Kidney (tissue), 14 donors: Measurements from ENCODE around the gene ALK. TPM values are rescaled to one million over a fixed set of nuclear protein-coding genes. Genes with fewer than 3 reads are reported as not detected.
"Not testable (repeated sequence)": the region's sequence is repeated elsewhere in the genome, so short reads cannot be mapped to it uniquely, and the experiment has no call there.

Source experiments
- DNase-seq, 5 donors: peaks; one replicate each; pipeline ENCODE4 v3.0.0-alpha.2; 2013 to 2020
- FAIRE-seq: peaks from 2 replicates; lab custom pipeline; 2012; peaks lifted over from hg19 to GRCh38; lab: Jason Lieb, UNC
- H3K27ac ChIP-seq, 2 donors: one replicate each; pipeline ENCODE4 v1.7.0; 2013; ENCODE audit warnings: low read depth in 2 of 2, low read length in 2 of 2, inconsistent platforms in 1 of 2
- H3K27me3 ChIP-seq: one replicate; pipeline ENCODE4 v1.7.1; 2013; ENCODE audit warnings: low read length, inconsistent platforms; ENCODE audit not compliant: control insufficient read depth, insufficient read depth
- H3K36me3 ChIP-seq, 3 donors: one replicate each; pipeline versions ENCODE4 v1.7.0 to v1.7.1; 2013; ENCODE audit warnings: low read length in 3 of 3, control low read depth in 1 of 3, inconsistent platforms in 1 of 3; ENCODE audit not compliant: insufficient read depth in 3 of 3, control insufficient read depth in 2 of 3
- H3K4me1 ChIP-seq, 3 donors: one replicate each; pipeline versions ENCODE4 v1.7.0 to v1.7.1; 2013; ENCODE audit warnings: low read length in 3 of 3, inconsistent platforms in 1 of 3, low read depth in 1 of 3; ENCODE audit not compliant: control insufficient read depth in 2 of 3, insufficient read depth in 2 of 3
- H3K4me3 ChIP-seq, 3 donors: one replicate each; pipeline versions ENCODE4 v1.7.0 to v1.8.1; 2013; ENCODE audit warnings: low read length in 3 of 3, control low read depth in 1 of 3, inconsistent platforms in 1 of 3
- H3K9ac ChIP-seq, 3 donors: one replicate each; pipeline versions ENCODE4 v1.7.0 to v1.7.1; 2013; ENCODE audit warnings: low read length in 3 of 3, control low read depth in 1 of 3, inconsistent platforms in 1 of 3
- H3K9me3 ChIP-seq, 3 donors: one replicate each; pipeline versions ENCODE4 v1.7.0 to v1.7.1; 2013; ENCODE audit warnings: low read length in 3 of 3, control low read depth in 1 of 3, inconsistent platforms in 1 of 3; ENCODE audit not compliant: control insufficient read depth in 2 of 3, insufficient read depth in 1 of 3
- intact Hi-C: fragments of 100-400 bp; cut with DNase I; formaldehyde crosslinking; loops from one replicate; pipeline ENCODE4 v1.11.1; 2022
- polyA plus RNA-seq: library from polyadenylated mRNA; stranded (reverse); fragments of 350-450 nt; fragmentation: Illumina TruSeq; extraction: RNeasy Lipid Tissue Mini Kit (QIAGEN cat#74804); gene quantifications from one replicate; pipeline ENCODE4 v1.2.3, GENCODE V29; 2014; ENCODE audit warnings: low read depth, low replicate concordance; ENCODE audit not compliant: insufficient read depth
- total RNA-seq: library from RNA; stranded (reverse); fragmentation: NEBNext Ultra II Directional; extraction: Animal tissue kit (Norgen Biotek cat#: 25700); gene quantifications from one replicate; pipeline ENCODE4 v1.2.1, GENCODE V29; 2021
- TF ChIP-seq, protein P1 (sequence below): IDR thresholded peaks from 3 replicates; pipeline ENCODE4 v1.5.1; 2012; ENCODE audit warnings: mild to moderate bottlenecking, moderate library complexity, borderline replicate concordance; ENCODE audit not compliant: insufficient read depth; ENCODE audit errors: extremely low read depth
- donor health status: control.
- donor health status: control.
- donor health status: control.
- donor health status: control.
- donor health status: control.
- donor health status: DM: yes; HTN: yes; CAD: no.
- donor health status: Normal renal cell carcinoma (clear cell type).

Gene ALK
- total and polyA plus RNA-seq, 2 donors from 2014 or later, result 0.13 TPM; not detected in 1

DNA sequence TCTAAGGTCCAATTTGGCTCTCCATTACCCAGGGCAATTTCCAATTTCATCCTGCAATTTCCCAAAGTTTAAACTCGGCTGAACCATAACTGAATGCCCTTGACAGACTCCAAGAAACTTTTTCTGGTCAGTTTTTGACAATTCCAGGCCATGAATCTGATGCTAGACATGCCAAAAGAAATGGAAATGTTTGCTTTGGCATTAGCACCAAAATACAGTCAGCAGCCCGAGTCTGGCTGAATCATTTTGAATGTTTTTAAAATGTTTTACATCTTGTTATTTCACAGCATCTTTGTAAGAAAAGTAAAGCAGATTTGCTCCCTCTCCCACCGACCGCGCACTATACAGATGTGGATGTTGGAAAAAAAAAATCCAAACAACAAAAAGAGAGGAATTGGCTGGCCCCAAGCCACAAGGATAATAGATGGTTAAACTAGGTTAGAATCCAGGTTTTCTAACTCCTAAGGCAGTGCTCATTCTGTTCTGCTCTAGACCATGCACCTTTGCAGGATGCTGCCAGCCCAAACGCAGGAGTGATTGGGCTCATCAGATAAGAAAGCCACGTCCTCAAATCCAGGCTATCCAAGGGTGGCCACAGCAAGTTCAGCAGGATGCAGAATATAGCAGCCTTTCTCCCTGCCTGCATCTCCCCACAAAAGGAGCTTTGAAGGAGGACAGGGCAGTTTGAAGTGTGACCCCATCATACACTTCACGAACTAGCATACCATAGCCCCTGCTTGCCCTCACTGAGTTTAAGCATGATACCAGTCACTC, 167.5 kb downstream of the ALK start:
- no peaks in the 10 kb centered on the region for H3K36me3 ChIP-seq
- intact Hi-C loops, result no loop called here

DNA sequence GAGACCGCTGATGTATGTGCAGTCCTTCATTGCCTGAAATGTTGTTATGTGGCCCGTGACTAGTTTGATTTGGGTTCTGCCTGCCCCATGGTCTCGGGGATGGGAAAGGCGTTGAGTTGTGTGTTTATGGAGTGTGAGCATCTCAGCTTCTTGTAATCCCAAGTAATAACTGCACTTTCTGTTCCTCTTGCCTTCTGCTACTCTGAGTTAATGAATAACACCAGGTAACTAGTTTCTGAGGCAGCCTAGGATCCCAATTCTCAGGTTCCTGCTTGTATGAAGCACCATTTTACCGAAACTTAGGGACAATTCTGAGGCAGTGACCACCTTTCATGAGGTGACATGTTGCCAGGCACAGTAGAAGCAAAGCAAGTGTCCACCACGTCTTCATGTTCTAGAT, 170.0 kb downstream of the ALK start:
- no peak overlapping the region for H3K9ac ChIP-seq
- no peaks in the 10 kb centered on the region for H3K36me3 ChIP-seq
- DNase-seq, result peak in 2 of 5 donors; percentile 12 to 25
- no peak overlapping the region for H3K4me3 ChIP-seq
- FAIRE-seq, result no peak
- H3K9me3 ChIP-seq, result no peaks in the 10 kb centered on the region
- peaks cover 0 to 2% (median 0%) of the 10 kb centered on the region in 3 donors for H3K4me1 ChIP-seq
- H3K27me3 ChIP-seq, result no peaks in the 10 kb centered on the region
- no peak overlapping the region for H3K27ac ChIP-seq
- TF ChIP-seq, protein P1, sequence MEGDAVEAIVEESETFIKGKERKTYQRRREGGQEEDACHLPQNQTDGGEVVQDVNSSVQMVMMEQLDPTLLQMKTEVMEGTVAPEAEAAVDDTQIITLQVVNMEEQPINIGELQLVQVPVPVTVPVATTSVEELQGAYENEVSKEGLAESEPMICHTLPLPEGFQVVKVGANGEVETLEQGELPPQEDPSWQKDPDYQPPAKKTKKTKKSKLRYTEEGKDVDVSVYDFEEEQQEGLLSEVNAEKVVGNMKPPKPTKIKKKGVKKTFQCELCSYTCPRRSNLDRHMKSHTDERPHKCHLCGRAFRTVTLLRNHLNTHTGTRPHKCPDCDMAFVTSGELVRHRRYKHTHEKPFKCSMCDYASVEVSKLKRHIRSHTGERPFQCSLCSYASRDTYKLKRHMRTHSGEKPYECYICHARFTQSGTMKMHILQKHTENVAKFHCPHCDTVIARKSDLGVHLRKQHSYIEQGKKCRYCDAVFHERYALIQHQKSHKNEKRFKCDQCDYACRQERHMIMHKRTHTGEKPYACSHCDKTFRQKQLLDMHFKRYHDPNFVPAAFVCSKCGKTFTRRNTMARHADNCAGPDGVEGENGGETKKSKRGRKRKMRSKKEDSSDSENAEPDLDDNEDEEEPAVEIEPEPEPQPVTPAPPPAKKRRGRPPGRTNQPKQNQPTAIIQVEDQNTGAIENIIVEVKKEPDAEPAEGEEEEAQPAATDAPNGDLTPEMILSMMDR, result no peak
- intact Hi-C loops, result no loop called here

More for the DNA sequence above, 167.5 kb downstream of the ALK start:
- H3K27me3 ChIP-seq, result no peaks in the 10 kb centered on the region
- no peaks in the 10 kb centered on the region for H3K9me3 ChIP-seq
- no peak for DNase-seq
- TF ChIP-seq, protein P1, result no peak
- H3K4me3 ChIP-seq, result no peak overlapping the region
- H3K9ac ChIP-seq, result no peak overlapping the region
- H3K27ac ChIP-seq, result no peak overlapping the region
- no peak for FAIRE-seq
- no peaks in the 10 kb centered on the region for H3K4me1 ChIP-seq

DNA sequence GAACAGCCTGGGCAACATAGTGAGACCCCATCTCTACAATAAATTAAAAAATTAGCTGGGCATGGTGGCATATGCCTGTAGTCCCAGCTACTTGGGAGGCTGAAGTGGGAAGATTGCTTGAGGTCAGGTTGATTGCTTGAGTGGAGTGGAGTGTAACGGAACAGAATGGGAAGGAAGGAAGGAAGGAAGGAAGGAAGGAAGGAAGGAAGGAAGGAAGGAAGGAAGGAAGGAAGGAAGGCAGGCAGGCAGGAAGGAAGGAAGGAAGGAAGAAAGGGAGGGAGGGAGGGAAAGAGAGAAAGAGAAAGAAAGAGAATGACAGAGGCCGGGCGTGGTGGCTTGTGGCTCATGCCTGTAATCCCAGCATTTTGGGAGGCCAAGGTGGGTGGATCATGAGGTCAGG, 170.9 kb downstream of the ALK start:
- intact Hi-C loops, H3K4me3 ChIP-seq, FAIRE-seq, H3K4me1 ChIP-seq, DNase-seq, H3K36me3 ChIP-seq, H3K27me3 ChIP-seq, H3K27ac ChIP-seq, H3K9me3 ChIP-seq, H3K9ac ChIP-seq: not testable (repeated sequence)

DNA sequence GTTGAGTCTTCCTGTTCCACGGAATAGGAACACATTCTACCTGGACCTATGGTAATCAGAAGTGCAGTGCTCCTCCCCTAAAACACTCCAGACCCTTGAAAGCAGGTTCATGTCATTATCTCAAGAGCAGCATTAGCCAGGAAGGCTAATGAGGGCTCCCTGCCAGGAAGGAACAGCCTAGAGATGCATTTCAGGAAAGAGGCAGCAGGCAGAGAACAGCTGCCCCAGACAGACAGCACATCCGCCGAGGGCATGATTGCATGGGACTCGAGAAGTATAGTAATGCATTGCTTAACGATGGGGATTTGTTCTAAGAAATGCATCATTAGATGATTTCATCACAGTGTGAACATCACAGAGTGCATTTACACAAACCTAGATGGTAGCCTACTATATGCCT, 171.5 kb downstream of the ALK start:
- no peak overlapping the region for H3K4me3 ChIP-seq
- no peaks in the 10 kb centered on the region for H3K36me3 ChIP-seq
- FAIRE-seq, result no peak
- no peaks in the 10 kb centered on the region for H3K9me3 ChIP-seq
- H3K27ac ChIP-seq, result no peak overlapping the region
- peaks cover 0 to 2% (median 0%) of the 10 kb centered on the region in 3 donors for H3K4me1 ChIP-seq
- intact Hi-C loops, result no loop called here
- DNase-seq, result no peak
- TF ChIP-seq, protein P1, result no peak
- H3K27me3 ChIP-seq, result no peaks in the 10 kb centered on the region
- no peak overlapping the region for H3K9ac ChIP-seq
